ENCODE measurements around the gene KCNK15. TPM values are rescaled to one million over a fixed set of nuclear protein-coding genes. Genes with fewer than 3 reads are reported as not detected.

The KCNK15 gene
- total RNA-seq, 1 donor from 2014 or later = not detected

DNA sequence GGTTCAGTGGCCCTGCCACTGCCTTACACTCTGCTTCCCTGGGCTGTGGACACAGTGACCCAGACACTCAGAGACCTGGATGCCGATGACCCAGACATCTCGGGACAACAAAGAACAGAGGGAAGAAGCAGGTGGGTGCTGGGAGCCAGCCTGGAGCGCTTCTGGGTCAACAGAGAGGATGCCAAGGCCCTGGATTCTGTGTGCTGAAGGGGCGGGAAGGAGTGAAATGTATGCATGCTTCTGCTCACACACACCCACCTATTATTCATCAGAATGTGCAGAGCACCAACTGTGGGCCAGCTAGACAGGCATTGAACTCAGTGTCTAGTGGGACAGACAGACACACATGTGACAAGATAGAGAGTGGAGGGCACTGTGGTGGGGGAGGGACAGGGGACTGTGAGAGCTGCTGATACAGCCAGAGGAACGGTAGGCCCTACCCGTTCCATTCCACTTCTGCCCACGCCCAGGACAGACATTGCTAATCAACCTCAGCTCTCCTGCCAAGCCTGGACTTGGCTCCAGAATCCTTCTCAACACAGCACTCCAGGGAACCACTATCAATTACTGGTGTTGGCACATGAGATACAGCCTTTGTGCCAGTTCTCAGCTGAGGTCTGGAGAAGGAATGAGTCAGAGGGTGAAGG lies 20.2 kb downstream of the KCNK15 start:
- Mint-ChIP-seq H3K27me3 (ENCODE audit: low read depth) (peaks cover 18% of the 10 kb centered on the region), H3K4me1 (peaks cover 4% of the 10 kb centered on the region), H3K36me3 (ENCODE audit: low read depth) (no peaks in the 10 kb centered on the region), H3K4me3 (no peak overlapping the region), H3K9me3 (no peaks in the 10 kb centered on the region), H3K27ac (ENCODE audit: unreplicated experiment) (peak overlapping the region; percentile 81)
- TF ChIP-seq, protein P1, sequence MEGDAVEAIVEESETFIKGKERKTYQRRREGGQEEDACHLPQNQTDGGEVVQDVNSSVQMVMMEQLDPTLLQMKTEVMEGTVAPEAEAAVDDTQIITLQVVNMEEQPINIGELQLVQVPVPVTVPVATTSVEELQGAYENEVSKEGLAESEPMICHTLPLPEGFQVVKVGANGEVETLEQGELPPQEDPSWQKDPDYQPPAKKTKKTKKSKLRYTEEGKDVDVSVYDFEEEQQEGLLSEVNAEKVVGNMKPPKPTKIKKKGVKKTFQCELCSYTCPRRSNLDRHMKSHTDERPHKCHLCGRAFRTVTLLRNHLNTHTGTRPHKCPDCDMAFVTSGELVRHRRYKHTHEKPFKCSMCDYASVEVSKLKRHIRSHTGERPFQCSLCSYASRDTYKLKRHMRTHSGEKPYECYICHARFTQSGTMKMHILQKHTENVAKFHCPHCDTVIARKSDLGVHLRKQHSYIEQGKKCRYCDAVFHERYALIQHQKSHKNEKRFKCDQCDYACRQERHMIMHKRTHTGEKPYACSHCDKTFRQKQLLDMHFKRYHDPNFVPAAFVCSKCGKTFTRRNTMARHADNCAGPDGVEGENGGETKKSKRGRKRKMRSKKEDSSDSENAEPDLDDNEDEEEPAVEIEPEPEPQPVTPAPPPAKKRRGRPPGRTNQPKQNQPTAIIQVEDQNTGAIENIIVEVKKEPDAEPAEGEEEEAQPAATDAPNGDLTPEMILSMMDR (conservative IDR thresholded peaks at IDR 0.05) = no peak
- no peak for DNase-seq (ENCODE audit: low read depth, low spot score)

DNA sequence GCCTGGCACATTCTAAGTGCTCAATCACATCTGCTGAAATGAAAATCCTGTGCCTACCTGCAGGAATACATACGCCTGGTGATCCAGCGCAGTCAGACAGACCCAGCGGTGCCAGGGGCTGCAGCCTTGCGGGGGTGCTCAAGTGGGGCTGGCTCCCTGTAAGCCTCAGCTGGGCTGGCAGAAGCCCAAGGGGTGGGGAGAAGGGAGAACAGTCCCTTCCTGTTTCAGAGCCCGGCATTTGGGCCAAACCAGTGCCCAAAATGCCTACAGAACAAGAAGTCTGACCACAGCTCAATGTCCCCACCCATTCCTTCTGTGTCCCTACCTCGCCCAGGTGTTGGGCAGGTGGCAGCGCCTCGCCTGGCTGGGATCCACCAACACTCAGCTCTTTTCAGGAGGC lies 22.6 kb downstream of the KCNK15 start:
- Mint-ChIP-seq H3K27me3 (ENCODE audit: low read depth) (peaks cover 25% of the 10 kb centered on the region), H3K36me3 (ENCODE audit: low read depth) (no peaks in the 10 kb centered on the region), H3K27ac (ENCODE audit: unreplicated experiment) (no peak overlapping the region), H3K4me3 (no peak overlapping the region), H3K4me1 (peaks cover 4% of the 10 kb centered on the region), H3K9me3 (no peaks in the 10 kb centered on the region)
- TF ChIP-seq, protein P1 (conservative IDR thresholded peaks at IDR 0.05) = no peak
- DNase-seq (ENCODE audit: low read depth, low spot score) = no peak

DNA sequence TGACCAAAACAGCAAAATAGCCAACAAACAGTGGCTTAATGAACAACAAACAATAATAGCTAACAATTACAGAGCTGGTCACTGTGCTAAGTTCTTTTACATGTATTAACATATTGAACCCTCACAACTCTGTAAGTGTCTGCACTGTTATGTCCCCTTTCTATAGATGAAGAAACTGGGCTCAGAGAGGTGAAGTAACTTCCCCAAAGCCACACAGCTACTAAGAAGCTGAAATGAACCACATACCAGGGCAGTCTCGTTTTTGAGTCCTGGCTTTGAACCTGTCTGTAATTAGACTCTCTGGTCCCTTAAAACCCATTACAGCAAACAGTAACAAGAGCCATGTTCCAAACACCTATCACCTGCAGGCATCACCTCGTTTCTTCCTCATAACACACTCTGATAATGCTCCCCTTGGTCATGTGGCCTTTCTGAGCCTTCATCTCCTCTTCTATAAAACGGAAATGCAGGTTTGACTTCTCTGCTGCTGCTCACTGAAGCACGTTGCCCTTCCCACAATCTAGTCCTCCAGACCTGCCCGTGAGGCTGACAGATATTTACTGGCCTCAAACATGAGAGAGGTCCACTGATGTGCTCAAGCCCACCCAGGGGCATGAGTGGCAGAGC lies 23.3 kb downstream of the KCNK15 start:
- peaks cover 4% of the 10 kb centered on the region for H3K4me1 Mint-ChIP-seq
- DNase-seq (ENCODE audit: low read depth, low spot score) = no peak
- H3K27ac Mint-ChIP-seq (ENCODE audit: unreplicated experiment) = no peak overlapping the region
- no peak overlapping the region for H3K4me3 Mint-ChIP-seq
- no peaks in the 10 kb centered on the region for H3K9me3 Mint-ChIP-seq
- peaks cover 25% of the 10 kb centered on the region for H3K27me3 Mint-ChIP-seq (ENCODE audit: low read depth)
- TF ChIP-seq, protein P1 (conservative IDR thresholded peaks at IDR 0.05) = no peak
- no peaks in the 10 kb centered on the region for H3K36me3 Mint-ChIP-seq (ENCODE audit: low read depth)

DNA sequence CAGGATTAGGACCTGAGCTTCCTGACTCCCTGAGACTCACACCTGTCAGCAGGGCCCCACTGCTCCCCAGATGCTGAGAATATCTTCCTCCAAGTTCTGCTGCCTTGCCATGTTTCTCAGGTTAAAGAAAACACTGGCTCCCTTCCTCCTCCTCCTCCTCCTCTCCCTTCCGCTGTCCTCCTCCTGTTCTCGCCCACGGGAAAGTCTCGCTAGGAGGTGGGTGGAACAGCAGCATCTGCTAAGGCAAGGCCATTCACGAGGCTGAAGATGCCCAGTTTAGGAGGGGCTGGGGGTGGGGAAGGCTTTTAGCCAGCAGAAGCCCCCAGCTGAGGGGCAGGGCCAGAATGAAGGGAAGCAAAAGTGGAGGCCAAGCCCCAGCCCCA lies 23.8 kb downstream of the KCNK15 start:
- H3K36me3 Mint-ChIP-seq (ENCODE audit: low read depth) = no peaks in the 10 kb centered on the region
- H3K4me3 Mint-ChIP-seq = no peak overlapping the region
- H3K4me1 Mint-ChIP-seq = peaks cover 4% of the 10 kb centered on the region
- H3K27ac Mint-ChIP-seq (ENCODE audit: unreplicated experiment) = no peak overlapping the region
- H3K27me3 Mint-ChIP-seq (ENCODE audit: low read depth) = peaks cover 25% of the 10 kb centered on the region
- DNase-seq (ENCODE audit: low read depth, low spot score) = no peak
- no peaks in the 10 kb centered on the region for H3K9me3 Mint-ChIP-seq
- TF ChIP-seq, protein P1 (conservative IDR thresholded peaks at IDR 0.05) = no peak

DNA sequence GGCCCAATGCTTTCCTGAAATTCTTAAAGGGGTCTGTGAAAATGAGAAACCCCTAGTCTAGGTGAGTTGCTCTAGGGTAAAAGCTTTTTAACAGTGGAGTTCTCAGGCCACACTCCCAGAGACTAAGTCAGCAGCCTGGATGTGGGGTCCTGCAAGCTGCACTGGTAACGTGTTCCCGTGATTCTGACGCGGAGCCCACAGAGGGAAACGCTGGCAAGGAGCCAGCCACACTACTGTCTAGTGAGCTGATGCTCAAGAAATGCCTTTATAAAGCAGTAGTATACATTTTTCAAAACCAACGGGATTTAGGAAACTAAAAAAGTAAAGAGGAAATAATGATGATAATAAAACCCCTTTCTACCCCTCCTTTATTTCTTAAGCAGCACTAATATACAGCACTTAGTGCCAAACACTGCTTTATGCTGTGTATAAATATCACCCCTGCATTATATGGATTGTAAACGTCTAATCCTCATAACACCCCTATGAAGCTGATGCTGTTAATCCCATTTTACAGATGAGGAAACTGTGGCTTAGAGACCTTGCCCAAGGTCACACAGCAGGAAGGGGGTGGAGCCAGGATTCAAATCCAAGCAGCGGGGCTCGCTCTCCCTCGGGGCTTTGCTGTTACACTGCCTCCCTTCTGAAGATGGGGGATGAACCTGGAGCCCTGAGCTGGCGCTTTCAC lies 25.0 kb downstream of the KCNK15 start:
- Mint-ChIP-seq H3K27me3 (ENCODE audit: low read depth) (peaks cover 23% of the 10 kb centered on the region), H3K4me1 (peaks cover 2% of the 10 kb centered on the region), H3K27ac (ENCODE audit: unreplicated experiment) (no peak overlapping the region), H3K4me3 (no peak overlapping the region), H3K9me3 (no peaks in the 10 kb centered on the region), H3K36me3 (ENCODE audit: low read depth) (no peaks in the 10 kb centered on the region)
- TF ChIP-seq, protein P1 (conservative IDR thresholded peaks at IDR 0.05) = no peak
- no peak for DNase-seq (ENCODE audit: low read depth, low spot score)
